WERI-Rb-1 (cell line): ENCODE data around the gene RSU1.

ENCODE experiments used
- DNase-seq: peaks from one replicate; pipeline ENCODE4 v3.0.0-alpha.2; 2020
- H3K27ac ChIP-seq: fragments of 250-450 bp; sonication (Bioruptor Pico); 2 replicates; pipeline ENCODE4 v1.5.1; 2020; ENCODE audit warnings: mild to moderate bottlenecking, moderate library complexity
- H3K27me3 ChIP-seq: fragments of 250-450 bp; sonication (Bioruptor Pico); 2 replicates; pipeline ENCODE4 v1.5.1; 2021; ENCODE audit warnings: mild to moderate bottlenecking, low read depth, moderate library complexity; ENCODE audit not compliant: insufficient read depth, severe bottlenecking
- H3K36me3 ChIP-seq: fragments of 250-450 bp; sonication (Bioruptor Pico); 2 replicates; pipeline ENCODE4 v1.5.1; 2020; ENCODE audit warnings: mild to moderate bottlenecking, moderate library complexity
- H3K4me3 ChIP-seq: 2 replicates; pipeline ENCODE4 v1.5.1; 2011; ENCODE audit warnings: low read depth, mild to moderate bottlenecking, control low read depth, low read length
- H3K9me3 ChIP-seq: fragments of 250-450 bp; sonication (Bioruptor Pico); 2 replicates; pipeline ENCODE4 v1.5.1; 2021; ENCODE audit warnings: mild to moderate bottlenecking, moderate library complexity; ENCODE audit not compliant: severe bottlenecking
- TF ChIP-seq, protein P1 (sequence below): IDR thresholded peaks from 2 replicates; pipeline ENCODE4 v1.5.1; 2011; ENCODE audit warnings: low read depth, mild to moderate bottlenecking, control low read depth, inconsistent platforms, low read length

Gene RSU1

DNA sequence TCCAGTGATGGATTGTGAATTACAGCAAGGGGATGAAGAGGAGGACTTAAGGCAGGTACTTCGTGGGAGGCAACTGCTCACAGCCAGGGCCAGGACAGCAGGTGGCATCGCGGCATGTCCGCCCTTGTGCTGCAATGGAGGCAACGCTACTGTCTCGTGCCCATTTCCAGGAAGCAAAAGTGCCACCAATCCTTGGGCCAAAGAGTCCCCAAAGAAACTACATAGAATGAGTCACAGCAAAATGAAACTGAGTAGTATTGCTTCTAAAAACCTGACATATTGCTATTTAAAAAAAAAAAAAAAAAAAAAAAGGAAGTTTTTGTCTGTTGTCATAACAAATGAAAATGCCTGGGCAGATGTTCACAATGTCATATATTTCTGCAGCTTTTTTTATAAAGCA is 46.6 kb downstream of the RSU1 start:
- Histone ChIP-seq H3K27me3 (no peaks in the 10 kb centered on the region), H3K27ac (no peak overlapping the region), H3K9me3 (no peaks in the 10 kb centered on the region), H3K36me3 (no peaks in the 10 kb centered on the region), H3K4me3 (no peak overlapping the region)
- no peak for DNase-seq
- TF ChIP-seq, protein P1, sequence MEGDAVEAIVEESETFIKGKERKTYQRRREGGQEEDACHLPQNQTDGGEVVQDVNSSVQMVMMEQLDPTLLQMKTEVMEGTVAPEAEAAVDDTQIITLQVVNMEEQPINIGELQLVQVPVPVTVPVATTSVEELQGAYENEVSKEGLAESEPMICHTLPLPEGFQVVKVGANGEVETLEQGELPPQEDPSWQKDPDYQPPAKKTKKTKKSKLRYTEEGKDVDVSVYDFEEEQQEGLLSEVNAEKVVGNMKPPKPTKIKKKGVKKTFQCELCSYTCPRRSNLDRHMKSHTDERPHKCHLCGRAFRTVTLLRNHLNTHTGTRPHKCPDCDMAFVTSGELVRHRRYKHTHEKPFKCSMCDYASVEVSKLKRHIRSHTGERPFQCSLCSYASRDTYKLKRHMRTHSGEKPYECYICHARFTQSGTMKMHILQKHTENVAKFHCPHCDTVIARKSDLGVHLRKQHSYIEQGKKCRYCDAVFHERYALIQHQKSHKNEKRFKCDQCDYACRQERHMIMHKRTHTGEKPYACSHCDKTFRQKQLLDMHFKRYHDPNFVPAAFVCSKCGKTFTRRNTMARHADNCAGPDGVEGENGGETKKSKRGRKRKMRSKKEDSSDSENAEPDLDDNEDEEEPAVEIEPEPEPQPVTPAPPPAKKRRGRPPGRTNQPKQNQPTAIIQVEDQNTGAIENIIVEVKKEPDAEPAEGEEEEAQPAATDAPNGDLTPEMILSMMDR = no peak

DNA sequence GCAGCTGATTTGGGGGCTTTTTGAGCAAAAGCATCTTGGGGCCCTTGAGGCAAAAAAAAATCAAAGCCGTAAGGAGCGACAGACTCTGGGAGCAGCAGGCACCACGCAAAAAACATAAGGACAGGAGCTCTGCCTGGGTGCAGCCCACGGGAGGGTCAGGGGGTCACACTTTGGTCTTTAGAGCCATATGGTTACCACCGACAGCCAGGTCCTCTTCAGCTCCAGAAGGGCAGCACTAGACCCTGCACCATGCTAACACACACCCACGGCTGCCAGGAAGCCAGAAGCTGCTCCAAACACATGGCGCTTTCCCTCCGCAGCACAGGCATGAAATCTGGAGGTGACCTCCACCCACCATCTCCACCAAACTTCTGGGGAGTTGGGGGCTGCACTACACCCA is 47.1 kb downstream of the RSU1 start:
- H3K27me3 ChIP-seq = no peaks in the 10 kb centered on the region
- no peak overlapping the region for H3K4me3 ChIP-seq
- no peaks in the 10 kb centered on the region for H3K9me3 ChIP-seq
- DNase-seq = no peak
- TF ChIP-seq, protein P1 = no peak
- H3K36me3 ChIP-seq = no peaks in the 10 kb centered on the region
- no peak overlapping the region for H3K27ac ChIP-seq

DNA sequence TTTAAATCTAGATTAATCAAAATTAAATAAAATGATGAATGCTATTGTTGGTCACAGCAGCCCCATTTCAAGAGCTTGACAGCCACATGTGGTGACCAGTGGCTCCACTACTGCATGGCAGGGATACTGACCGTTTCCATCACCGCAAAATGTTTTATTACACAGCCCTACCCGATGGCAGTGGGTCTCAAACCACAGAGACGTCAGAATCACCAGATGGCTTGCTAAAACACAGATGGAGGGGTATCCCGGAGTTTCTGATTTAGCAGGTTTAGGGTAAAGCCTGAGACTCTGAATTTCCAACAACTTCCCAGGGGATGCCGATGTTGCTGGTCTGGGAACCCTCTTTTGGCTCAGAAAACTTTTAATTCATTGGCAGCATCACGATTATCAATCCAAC is 47.9 kb downstream of the RSU1 start:
- H3K27ac ChIP-seq = no peak overlapping the region
- H3K27me3 ChIP-seq = no peaks in the 10 kb centered on the region
- H3K9me3 ChIP-seq = no peaks in the 10 kb centered on the region
- TF ChIP-seq, protein P1 = no peak
- H3K36me3 ChIP-seq = no peaks in the 10 kb centered on the region
- no peak for DNase-seq
- no peak overlapping the region for H3K4me3 ChIP-seq

DNA sequence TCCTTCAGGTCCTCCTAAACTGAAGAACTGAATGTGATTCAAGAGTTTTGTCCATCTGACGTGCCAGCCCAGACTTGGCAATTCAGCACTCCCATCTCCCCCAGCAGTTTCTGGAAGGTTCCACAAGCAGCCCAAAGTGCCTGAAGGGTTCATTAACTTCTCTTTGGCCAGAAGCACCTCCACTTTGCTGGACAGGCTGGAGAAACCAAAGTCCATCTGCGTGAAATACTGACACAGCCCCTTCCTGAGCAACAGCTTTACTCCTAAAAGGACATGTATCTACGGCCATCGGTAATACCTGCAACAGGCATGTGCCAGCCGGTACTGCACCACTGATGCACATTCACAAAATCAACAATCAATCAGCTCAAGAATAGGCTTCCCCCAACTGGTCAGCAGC is 48.5 kb downstream of the RSU1 start:
- TF ChIP-seq, protein P1 = no peak
- Histone ChIP-seq H3K27me3 (no peaks in the 10 kb centered on the region), H3K9me3 (no peaks in the 10 kb centered on the region), H3K4me3 (no peak overlapping the region), H3K27ac (no peak overlapping the region), H3K36me3 (no peaks in the 10 kb centered on the region)
- DNase-seq = no peak

DNA sequence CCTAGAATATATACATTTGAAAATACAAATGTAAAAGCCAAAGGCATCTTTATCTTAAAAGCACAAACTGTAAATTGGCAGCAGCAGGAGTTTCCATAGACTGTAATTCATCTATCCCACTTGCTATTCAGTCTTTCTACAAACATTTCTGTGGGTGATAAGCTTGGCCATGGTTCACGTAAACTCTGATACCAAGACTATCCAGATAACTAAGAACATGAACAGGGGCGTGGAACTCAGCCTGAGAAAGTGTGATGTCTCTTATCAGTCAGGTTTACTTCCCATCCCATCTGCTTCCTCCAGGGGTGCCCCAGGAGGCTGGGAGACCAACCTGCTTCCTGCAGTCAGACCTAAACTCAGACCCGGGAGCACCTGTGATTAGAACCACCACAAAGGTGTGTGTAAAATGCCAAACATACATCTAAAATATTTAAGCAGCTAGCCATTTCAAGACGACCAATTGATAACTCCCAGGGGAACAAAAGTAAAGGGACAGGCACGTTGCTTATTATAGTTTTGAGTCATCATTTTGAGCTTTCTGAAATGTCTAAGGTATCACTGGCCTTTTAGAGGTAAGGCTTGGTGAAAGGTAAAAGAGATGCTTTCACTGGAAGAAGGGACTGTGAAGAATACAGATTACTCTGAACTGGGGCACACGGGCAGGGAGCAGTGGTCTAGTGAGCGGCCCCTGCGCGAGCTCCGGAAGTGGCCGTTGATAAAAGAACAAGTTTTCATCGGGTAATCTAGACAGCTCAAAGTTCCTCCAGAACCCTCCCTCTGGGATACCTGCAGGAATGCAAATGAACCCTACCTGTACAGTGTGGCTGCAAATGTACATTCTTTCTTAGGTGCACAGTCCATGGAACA is 51.5 kb downstream of the RSU1 start:
- no peaks in the 10 kb centered on the region for H3K9me3 ChIP-seq

More for the DNA sequence above, 51.5 kb downstream of the RSU1 start:
- Histone ChIP-seq H3K27ac (no peak overlapping the region), H3K27me3 (no peaks in the 10 kb centered on the region), H3K36me3 (no peaks in the 10 kb centered on the region), H3K4me3 (no peak overlapping the region)
- TF ChIP-seq, protein P1 = no peak
- DNase-seq = no peak
